Endothelial cell of umbilical vein (primary cell): ENCODE results near the gene PROK1.

Experiments used
- EZH2 ChIP-seq: IDR thresholded peaks from 2 replicates; pipeline ENCODE4 v1.6.1; 2012; ENCODE audit warnings: borderline replicate concordance, low read depth, mild to moderate bottlenecking, moderate library complexity, low read length, inconsistent platforms; ENCODE audit not compliant: severe bottlenecking
- FOS ChIP-seq: IDR thresholded peaks from 2 replicates; pipeline ENCODE4 v1.6.1; 2011; ENCODE audit warnings: mild to moderate bottlenecking, low read length, moderate library complexity, borderline replicate concordance; ENCODE audit not compliant: insufficient read depth
- POLR2A ChIP-seq: IDR thresholded peaks from 2 replicates; pipeline ENCODE4 v1.6.1; 2012; ENCODE audit warnings: low read depth, mild to moderate bottlenecking, control low read depth, low read length
- TF ChIP-seq, protein P1 (sequence below), 2 donors: IDR thresholded peaks; 1 replicate in 1 of 2; 2 replicates in 1 of 2; pipeline ENCODE4 v1.5.1; 2011; ENCODE audit warnings: low read length in 2 of 2, mild to moderate bottlenecking in 2 of 2, moderate library complexity in 2 of 2, control low read depth in 1 of 2, inconsistent platforms in 1 of 2, low read depth in 1 of 2; ENCODE audit not compliant: insufficient read depth in 1 of 2; ENCODE audit errors: extremely low read depth in 1 of 2

DNA sequence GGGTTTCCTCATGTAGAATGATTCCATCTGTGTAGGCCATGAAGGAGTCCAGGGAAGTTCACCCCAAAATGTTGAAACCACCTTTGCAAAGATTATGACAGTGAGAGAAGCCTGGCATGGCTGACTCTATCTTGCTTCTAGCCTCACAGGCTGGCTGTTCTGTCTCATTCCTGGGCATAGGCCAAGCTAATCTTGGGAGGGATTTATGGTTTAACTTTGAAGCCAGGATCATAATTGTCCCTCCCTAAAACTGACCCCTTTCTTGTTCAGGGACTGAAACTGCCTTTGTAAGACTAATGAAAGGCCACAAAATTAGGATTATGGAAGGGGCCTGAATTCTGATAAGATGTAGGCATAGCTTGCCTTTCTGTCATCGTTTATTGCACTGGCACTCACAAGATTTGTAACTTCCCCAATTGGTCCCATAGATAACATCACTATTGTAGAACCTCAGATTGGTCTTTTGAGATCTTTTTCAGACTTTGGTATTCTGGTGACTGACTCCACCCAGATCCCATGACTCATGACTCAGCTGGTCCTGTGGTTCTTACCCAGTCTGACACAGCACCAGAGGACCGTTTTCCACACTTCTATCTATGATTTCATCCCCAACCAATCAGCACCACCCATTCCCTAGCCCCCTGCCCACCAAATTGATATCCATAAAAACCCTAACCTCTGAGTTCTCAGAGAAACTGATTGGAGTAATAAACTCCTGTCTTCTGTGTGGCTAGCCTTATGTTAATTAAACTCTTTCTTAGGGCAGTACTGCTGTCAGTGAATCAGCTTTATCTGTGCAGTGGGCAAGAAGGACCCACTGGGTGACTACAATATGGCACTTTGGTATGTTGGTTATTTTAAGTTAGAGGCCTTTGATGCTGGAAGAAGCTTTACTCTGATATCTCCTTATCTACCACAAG lies 29.8 kb upstream of the PROK1 start:
- TF ChIP-seq, protein P1, sequence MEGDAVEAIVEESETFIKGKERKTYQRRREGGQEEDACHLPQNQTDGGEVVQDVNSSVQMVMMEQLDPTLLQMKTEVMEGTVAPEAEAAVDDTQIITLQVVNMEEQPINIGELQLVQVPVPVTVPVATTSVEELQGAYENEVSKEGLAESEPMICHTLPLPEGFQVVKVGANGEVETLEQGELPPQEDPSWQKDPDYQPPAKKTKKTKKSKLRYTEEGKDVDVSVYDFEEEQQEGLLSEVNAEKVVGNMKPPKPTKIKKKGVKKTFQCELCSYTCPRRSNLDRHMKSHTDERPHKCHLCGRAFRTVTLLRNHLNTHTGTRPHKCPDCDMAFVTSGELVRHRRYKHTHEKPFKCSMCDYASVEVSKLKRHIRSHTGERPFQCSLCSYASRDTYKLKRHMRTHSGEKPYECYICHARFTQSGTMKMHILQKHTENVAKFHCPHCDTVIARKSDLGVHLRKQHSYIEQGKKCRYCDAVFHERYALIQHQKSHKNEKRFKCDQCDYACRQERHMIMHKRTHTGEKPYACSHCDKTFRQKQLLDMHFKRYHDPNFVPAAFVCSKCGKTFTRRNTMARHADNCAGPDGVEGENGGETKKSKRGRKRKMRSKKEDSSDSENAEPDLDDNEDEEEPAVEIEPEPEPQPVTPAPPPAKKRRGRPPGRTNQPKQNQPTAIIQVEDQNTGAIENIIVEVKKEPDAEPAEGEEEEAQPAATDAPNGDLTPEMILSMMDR (IDR thresholded peaks at IDR 0.05; ENCODE audit: extremely low read depth in 1 of 2, insufficient read depth in 1 of 2, low read depth in 1 of 2, low read length in 2 of 2), result no peak
- TF ChIP-seq FOS (no peak), POLR2A (no peak), EZH2 (no peak)
